ENCODE results near the gene BLM. TPM values are rescaled to one million over a fixed set of nuclear protein-coding genes. Genes with fewer than 3 reads are reported as not detected.
A peak's percentile ranks its signal among the peaks of the same experiment; 100 is the strongest.
"Not testable (repeated sequence)": the region's sequence is repeated elsewhere in the genome, so short reads cannot be mapped to it uniquely, and the experiment has no call there.

The BLM gene
- polyA plus RNA-seq (2011; rRNA removed) (1.7 and 2.1 TPM in 2 replicates), polyA minus RNA-seq (2011; rRNA and poly(A)+ RNA removed) (1.7 and 2.3 TPM in 2 replicates)

DNA sequence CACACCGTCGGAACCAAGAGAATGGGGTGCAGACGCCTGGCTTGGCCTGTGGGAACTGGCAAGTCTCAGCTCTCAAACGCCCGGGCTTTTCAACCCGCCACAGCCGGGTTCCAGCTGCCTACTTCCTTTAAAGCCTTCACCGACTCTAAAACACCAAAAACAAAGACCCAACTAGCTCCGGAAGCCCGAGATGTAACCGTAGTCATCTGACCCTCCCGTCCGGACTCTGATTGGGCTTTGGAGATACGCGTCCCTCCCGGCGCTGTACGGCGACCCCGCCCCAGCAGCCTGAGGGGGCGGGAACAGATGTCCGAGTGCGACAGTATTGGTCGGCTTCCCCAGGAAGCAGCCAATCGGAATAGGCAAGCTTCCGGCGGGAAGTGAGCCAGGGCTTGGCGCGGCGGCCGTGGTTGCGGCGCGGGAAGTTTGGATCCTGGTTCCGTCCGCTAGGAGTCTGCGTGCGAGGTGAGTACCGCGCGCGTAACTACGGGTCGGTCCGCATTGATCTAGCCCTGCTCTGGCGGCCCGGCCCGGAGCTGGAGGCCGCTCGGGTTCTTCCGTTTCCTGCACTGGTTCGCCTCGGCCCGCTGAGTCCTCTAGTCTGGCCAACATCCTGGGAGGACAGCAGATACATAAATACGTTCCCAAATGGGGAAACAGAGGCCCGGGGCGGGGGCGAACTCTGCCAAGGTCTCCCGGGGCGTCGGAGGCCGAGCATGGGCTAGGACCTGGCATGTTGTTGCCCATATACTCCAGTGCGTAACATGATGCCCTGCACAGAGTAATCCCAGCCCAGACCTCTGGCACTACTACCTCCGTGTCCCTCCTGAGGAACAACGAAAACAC is at the start of gene BLM:
TSS of gene BLM (plus strand) at position 371 of the 846 bp plus-strand sequence. CDS start 30,047 bp downstream, outside the sequence.
- H3K4me3 ChIP-seq (ENCODE audit: low read depth, low read length): peak within 1 kb of the TSS; percentile 90
- TF ChIP-seq, protein P1, sequence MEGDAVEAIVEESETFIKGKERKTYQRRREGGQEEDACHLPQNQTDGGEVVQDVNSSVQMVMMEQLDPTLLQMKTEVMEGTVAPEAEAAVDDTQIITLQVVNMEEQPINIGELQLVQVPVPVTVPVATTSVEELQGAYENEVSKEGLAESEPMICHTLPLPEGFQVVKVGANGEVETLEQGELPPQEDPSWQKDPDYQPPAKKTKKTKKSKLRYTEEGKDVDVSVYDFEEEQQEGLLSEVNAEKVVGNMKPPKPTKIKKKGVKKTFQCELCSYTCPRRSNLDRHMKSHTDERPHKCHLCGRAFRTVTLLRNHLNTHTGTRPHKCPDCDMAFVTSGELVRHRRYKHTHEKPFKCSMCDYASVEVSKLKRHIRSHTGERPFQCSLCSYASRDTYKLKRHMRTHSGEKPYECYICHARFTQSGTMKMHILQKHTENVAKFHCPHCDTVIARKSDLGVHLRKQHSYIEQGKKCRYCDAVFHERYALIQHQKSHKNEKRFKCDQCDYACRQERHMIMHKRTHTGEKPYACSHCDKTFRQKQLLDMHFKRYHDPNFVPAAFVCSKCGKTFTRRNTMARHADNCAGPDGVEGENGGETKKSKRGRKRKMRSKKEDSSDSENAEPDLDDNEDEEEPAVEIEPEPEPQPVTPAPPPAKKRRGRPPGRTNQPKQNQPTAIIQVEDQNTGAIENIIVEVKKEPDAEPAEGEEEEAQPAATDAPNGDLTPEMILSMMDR (IDR thresholded peaks at IDR 0.05; ENCODE audit: low read depth, low read length): peak; percentile 37
- CTCF ChIA-PET: interaction anchor here (0.7 to 1.7 kb wide), 6 partner anchors 11 to 215 kb away, joined by 3 to 6 read pairs (median 4); partner anchors contain the start of gene HDDC3
- no peaks in the 10 kb centered on the region; the same call in 1 of the 2 replicates for H3K9me3 ChIP-seq (ENCODE audit: control insufficient read depth, insufficient read depth, low read length)
- POLR2A ChIA-PET: interaction anchor here (0.6 to 1.4 kb wide), 3 partner anchors 16 to 204 kb away, joined by 3 to 7 read pairs (median 4); partner anchors contain the start of gene FES
- H3K27ac ChIP-seq (ENCODE audit: low read depth, low read length): peak within 1 kb of the TSS; percentile 97
- no peaks in the 10 kb centered on the region for H3K27me3 ChIP-seq (ENCODE audit: control insufficient read depth, insufficient read depth, low read length)
- DNase-seq (ENCODE audit: low read depth, low spot score): peak; percentile 93

DNA sequence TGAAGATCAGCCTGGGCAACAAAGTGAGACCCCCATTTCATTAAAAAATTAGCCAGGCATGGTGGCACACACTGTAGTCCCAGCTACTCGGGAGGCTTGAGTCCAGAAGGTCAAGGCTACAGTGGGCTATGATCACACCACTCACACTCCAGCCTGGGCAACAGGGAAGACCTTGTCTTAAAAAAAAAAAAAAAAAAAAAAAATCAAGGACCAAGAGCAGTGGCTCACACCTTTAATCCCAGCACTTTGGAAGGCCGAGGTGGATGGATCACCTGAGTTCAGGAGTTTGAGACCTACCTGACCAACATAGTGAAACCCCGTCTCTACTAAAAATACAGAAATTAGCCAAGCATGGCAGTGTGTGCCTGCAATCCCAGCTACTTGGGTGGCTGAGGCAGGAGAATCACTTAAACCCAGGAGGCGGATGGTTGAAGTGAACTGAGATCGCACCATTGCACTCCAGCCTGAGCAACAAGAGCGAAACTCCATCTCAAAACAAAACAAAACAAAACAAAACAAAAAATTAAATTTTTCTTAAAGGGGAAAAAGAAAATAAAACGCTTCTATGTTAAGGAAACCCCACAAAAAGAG is 49.3 kb upstream of the BLM start:
- not testable (repeated sequence) for H3K4me3 ChIP-seq (ENCODE audit: low read depth, low read length); H3K27me3 ChIP-seq (ENCODE audit: control insufficient read depth, insufficient read depth, low read length); H3K27ac ChIP-seq (ENCODE audit: low read depth, low read length); DNase-seq (ENCODE audit: low read depth, low spot score); H3K9me3 ChIP-seq (ENCODE audit: control insufficient read depth, insufficient read depth, low read length)
- CTCF ChIA-PET: interaction anchor here (0.6 to 1.1 kb wide), 2 partner anchors 20 to 291 kb away, joined by 3 read pairs; no protein-coding TSS in a partner anchor
- POLR2A ChIA-PET: interaction anchor here (0.7 kb wide), 1 partner anchor 20 kb away, joined by 3 read pairs; no protein-coding TSS in a partner anchor

DNA sequence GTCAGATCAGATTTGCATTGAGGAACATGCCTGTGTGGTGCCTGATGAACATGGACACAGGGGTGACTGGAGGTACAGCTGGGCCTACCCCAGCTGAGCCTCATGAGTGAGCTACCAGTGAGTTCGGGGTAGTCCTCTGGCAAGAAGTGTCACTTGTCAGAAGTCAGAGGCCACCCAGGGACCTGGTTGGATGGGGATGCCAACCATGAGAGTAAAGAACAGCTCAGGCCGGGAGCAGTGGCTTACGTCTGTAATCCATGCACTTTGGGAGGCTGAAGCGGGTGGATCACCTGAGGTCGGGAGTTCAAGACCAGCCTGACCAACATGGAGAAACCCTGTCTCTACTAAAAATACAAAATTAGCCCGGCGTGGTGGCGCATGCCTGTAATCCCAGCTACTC is 46.5 kb upstream of the BLM start:
- H3K27me3 ChIP-seq (ENCODE audit: control insufficient read depth, insufficient read depth, low read length); POLR2A ChIA-PET; H3K4me3 ChIP-seq (ENCODE audit: low read depth, low read length); DNase-seq (ENCODE audit: low read depth, low spot score); H3K9me3 ChIP-seq (ENCODE audit: control insufficient read depth, insufficient read depth, low read length); H3K27ac ChIP-seq (ENCODE audit: low read depth, low read length): not testable (repeated sequence)
- CTCF ChIA-PET: interaction anchor here (2.8 kb wide), 1 partner anchor 215 kb away, joined by 12 read pairs; no protein-coding TSS in a partner anchor

DNA sequence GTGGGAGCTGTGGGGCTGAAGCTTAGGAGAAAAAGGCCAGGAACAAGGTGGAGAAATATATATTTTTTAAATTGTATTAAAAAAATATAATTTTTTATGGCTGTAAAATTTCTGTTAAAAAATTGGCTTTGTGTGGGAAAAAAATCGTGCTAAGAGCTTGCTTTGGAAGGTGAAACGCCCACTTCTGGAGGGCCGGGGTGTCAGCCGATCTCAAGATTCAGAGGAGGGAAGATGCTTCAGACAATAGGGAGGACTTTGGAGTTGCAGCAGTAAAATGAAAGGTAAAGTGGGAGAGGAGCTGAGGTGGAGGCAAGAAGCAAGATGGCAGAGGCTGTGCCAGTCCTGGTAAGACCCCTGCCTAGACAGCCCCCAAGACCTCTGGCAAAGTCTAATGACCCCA is 45.9 kb upstream of the BLM start:
- no peak overlapping the region for H3K4me3 ChIP-seq (ENCODE audit: low read depth, low read length)
- no peaks in the 10 kb centered on the region for H3K27me3 ChIP-seq (ENCODE audit: control insufficient read depth, insufficient read depth, low read length)
- CTCF ChIA-PET: interaction anchor here (2.8 kb wide), 1 partner anchor 215 kb away, joined by 12 read pairs; no protein-coding TSS in a partner anchor
- H3K27ac ChIP-seq (ENCODE audit: low read depth, low read length): no peak overlapping the region
- TF ChIP-seq, protein P1 (IDR thresholded peaks at IDR 0.05; ENCODE audit: low read depth, low read length): no peak
- H3K9me3 ChIP-seq (ENCODE audit: control insufficient read depth, insufficient read depth, low read length): no peaks in the 10 kb centered on the region
- DNase-seq (ENCODE audit: low read depth, low spot score): no peak
- POLR2A ChIA-PET: no interaction called here

DNA sequence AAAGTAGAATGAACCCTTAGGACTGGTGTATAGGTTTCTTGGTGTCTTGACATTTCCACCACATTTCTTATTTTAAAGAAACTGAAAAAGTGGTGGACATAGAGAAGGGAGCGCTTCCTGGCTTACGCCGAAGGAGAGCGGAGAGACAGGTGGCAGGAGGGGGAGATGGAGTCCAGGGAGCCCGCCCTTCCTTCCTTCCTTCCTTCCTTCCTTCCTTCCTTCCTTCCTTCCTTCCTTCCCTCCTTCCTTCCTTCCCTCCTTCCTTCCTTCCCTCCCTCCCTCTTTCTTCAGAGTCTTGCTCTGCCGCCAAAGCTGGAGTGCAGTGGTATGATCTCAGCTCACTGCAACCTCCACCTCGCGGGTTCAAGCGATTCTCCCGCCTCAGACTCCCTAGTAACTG is 43.8 kb upstream of the BLM start:
- H3K4me3 ChIP-seq (ENCODE audit: low read depth, low read length); H3K9me3 ChIP-seq (ENCODE audit: control insufficient read depth, insufficient read depth, low read length); CTCF ChIA-PET; POLR2A ChIA-PET; DNase-seq (ENCODE audit: low read depth, low spot score); H3K27ac ChIP-seq (ENCODE audit: low read depth, low read length); H3K27me3 ChIP-seq (ENCODE audit: control insufficient read depth, insufficient read depth, low read length): not testable (repeated sequence)

DNA sequence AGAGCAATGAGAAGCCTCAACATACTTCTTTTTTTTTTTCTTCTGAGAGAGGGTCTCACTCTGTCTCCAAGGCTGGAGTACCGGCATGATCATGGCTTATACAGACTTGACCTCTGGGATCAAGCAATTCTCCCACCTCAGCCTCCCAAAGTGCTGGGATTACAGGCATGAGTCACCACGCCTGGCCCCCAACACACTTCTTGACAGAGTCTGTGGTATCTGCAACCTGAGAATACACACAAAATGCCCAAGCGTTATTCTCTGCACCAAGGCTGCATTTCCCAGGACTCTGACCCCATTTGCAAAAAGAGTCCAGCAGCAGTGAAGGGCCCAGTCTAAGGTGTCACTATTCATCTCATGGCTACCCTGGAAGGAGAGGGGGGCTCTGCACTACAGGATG is 42.7 kb upstream of the BLM start:
- no peak for DNase-seq (ENCODE audit: low read depth, low spot score)
- H3K4me3 ChIP-seq (ENCODE audit: low read depth, low read length): no peak overlapping the region
- ChIA-PET CTCF (no interaction called here), POLR2A (no interaction called here)
- H3K9me3 ChIP-seq (ENCODE audit: control insufficient read depth, insufficient read depth, low read length): no peaks in the 10 kb centered on the region
- no peak overlapping the region for H3K27ac ChIP-seq (ENCODE audit: low read depth, low read length)
- no peaks in the 10 kb centered on the region for H3K27me3 ChIP-seq (ENCODE audit: control insufficient read depth, insufficient read depth, low read length)
- TF ChIP-seq, protein P1 (IDR thresholded peaks at IDR 0.05; ENCODE audit: low read depth, low read length): no peak
